Renal pelvis (tissue), 4 donors: ENCODE results near the gene TTC34. TPM values are rescaled to one million over a fixed set of nuclear protein-coding genes. Genes with fewer than 3 reads are reported as not detected.

Experiments
- DNase-seq: peaks from one replicate; pipeline ENCODE4 v3.0.0-alpha.2; 2013
- polyA plus RNA-seq, 3 donors: library from polyadenylated mRNA; unstranded; fragments of 120-200 nt; gene quantifications; one replicate each; pipeline ENCODE4 v1.2.1, GENCODE V29; 2013; ENCODE audit not compliant: insufficient read length in 3 of 3

TTC34 gene
- polyA plus RNA-seq, 3 donors = 0.97 to 1.4 (median 1.2) TPM

GRCh38 chr1:2592672-2593071, 208.8 kb downstream of the TTC34 start:
- no peak for DNase-seq

- DNase-seq = no peak
These were observed 209.8 kb downstream of the TTC34 start for GRCh38 chr1:2591581-2592261.

- DNase-seq = no peak
These were observed 210.3 kb downstream of the TTC34 start for GRCh38 chr1:2591233-2591580.

GRCh38 chr1:2590233-2591141, 211.0 kb downstream of the TTC34 start:
- no peak for DNase-seq

GRCh38 chr1:2589431-2590232, 211.9 kb downstream of the TTC34 start:
- no peak for DNase-seq

- DNase-seq = no peak
These were observed 212.6 kb downstream of the TTC34 start for GRCh38 chr1:2588661-2589430.

GRCh38 chr1:2587860-2588571, 213.5 kb downstream of the TTC34 start:
- no peak for DNase-seq

- no peak for DNase-seq
These were observed 214.2 kb downstream of the TTC34 start for GRCh38 chr1:2587071-2587859.

GRCh38 chr1:2586154-2587070, 215.1 kb downstream of the TTC34 start, which contains the start of gene PRXL2B:
Gene PRXL2B, plus strand, starts transcription at chr1:2586777. Its CDS starts 109 bp downstream, at chr1:2586886.
- DNase-seq = peak; percentile 98

Other genes with a start within 250 kb of the TTC34 start
- 10 to 100 TPM; 21.0 to 27.7 (median 23.8) TPM for gene TNFRSF14, start 245.3 kb downstream of the TTC34 start, polyA plus RNA-seq
- 10 to 100 TPM; 39.7 to 50.5 (median 48.7) TPM for gene PRXL2B, start 214.9 kb downstream of the TTC34 start, polyA plus RNA-seq
- gene MMEL1, start 168.7 kb downstream of the TTC34 start, polyA plus RNA-seq = 1 to 10 TPM; 3.2 to 3.7 (median 3.3) TPM
- gene ACTRT2, start 219.8 kb upstream of the TTC34 start, polyA plus RNA-seq = not detected